Skin of body (tissue), 2 donors: ENCODE results near the gene SIRPA. TPM values are rescaled to one million over a fixed set of nuclear protein-coding genes. Genes with fewer than 3 reads are reported as not detected.

ENCODE experiments used
- DNase-seq: peaks from one replicate; lab custom pipeline; 2025; lab: John Stamatoyannopoulos, UW
- total RNA-seq: library from RNA; depleted of rRNA; stranded (reverse); fragments of >200 nt; gene quantifications from one replicate; pipeline ENCODE4 v1.2.3, GENCODE V29; 2014

Gene SIRPA
- 16.4 TPM for total RNA-seq

DNA sequence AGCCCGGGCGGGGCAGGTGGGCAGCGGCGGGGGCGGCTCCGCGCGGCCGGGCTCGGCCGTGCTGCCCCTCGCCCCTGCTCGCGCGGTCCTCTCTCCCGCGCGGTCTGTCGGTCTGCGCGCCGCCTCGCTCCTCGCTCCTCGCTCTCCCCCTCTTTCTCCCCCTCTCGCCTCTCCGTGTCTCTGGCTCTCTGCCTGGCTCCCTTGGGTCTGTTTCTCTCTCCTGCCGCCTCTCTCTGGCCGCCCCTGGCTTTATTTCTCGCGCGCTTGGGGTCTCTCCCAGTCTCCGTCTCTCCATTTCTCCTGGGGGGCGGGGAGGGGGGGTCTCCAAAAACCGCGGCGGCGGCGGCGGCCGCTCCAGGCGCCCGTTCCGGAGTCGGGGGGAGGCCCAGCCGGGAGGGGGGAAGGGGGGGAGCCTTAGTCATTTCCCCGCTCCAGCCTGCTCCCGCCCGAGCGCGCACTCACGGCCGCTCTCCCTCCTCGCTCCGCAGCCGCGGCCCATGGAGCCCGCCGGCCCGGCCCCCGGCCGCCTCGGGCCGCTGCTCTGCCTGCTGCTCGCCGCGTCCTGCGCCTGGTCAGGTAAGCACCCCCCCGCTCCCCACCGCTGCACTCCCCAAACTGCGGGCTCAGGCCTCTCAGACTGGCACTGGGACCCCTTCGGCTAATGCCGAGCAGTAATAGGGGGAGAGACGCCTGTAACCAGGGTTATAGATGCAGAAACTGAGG is at the start of gene SIRPA:
Gene SIRPA, plus strand, starts transcription at position 457 of the 723 bp plus-strand sequence. Its CDS starts 41 bp downstream, at position 498.
- peak; percentile 64 for DNase-seq

GRCh38 chr20:1845701-1846100 is 49.5 kb upstream of the SIRPA start:
- no peak for DNase-seq

- no peak for DNase-seq
Measured at GRCh38 chr20:1846341-1846740, 48.9 kb upstream of the SIRPA start.

DNA sequence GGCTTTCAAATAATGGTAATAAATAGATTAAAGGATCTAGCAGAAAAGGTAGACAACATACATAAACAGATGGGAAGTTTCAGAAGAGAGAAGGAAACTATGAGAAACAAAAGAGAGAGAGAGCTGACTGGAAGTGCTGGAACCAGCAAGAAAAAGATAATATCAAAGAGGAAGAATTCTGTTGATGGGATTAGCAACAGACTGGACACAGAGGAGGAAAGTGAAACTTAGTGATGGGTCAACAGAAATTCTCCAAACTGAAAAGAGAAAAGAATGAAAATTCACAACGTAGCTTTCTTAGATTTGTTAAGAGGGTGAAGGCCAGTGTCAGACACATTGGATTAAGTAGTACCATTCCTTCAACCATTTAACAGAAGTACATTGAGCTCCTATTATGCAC is 48.3 kb upstream of the SIRPA start:
- no peak for DNase-seq

- no peak for DNase-seq
Measured at GRCh38 chr20:1847780-1848179, 47.4 kb upstream of the SIRPA start.

- DNase-seq, result no peak
Measured at GRCh38 chr20:1848373-1848772, 46.8 kb upstream of the SIRPA start.

DNA sequence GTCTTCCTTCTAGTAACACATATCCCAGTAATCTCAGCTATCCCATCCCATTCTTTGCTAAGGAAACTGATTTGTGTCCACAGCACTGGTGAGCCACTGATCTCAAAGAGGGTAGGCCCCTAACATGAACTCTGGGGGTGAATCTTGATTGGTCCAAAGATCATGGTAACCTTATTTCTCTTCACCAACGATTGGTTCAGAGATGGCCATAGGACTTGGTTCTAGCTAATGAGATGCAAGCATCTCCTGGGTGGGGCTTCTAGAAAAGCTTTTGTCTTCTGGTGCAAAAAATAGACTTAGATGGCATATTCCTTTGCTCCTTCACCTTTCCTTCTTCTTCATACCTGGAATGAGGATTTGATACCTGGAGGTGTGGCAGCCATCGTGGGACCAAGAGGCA is 43.8 kb upstream of the SIRPA start:
- no peak for DNase-seq

GRCh38 chr20:1853473-1853872 is 41.7 kb upstream of the SIRPA start:
- DNase-seq, result no peak

DNA sequence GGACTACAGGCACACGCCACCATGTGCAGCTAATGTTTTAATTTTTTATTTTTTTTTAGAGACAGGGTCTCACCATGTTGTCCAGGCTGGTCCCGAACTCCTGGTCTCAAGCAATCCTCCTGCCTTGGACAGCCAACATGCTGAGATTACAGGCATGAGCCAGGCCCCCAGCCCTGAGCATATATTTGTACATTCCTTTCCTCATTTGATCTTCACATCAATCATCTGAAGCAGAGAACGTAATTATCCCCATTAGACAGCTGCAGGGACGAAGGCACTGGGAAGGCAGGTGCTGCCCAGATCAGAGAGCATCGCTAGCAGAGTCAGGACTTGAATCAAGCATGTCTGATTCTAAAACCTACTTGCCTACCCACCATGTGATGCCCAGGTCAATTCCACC is 41.0 kb upstream of the SIRPA start:
- DNase-seq, result no peak

DNA sequence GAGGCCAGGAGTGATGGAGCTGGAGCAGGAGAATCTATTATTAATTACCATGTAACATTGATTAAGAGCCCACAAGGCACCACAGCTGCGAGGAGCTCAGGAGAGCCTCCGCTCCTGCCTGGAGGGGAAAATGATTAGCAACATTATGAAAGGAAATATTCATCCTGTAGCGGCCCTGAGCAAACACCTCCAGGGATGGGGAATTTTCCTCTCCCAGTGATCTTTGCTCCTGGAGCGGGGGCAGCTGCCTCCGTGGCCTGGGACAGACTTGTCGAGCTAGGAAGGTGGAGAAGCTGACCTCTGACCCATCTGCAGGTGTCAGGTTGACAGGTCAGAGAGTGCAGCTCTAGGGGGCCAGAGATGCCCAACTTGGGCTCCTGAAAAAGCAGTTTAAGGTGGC is 40.1 kb upstream of the SIRPA start:
- DNase-seq, result no peak

GRCh38 chr20:1855690-1856089 is 39.5 kb upstream of the SIRPA start:
- DNase-seq, result no peak

DNA sequence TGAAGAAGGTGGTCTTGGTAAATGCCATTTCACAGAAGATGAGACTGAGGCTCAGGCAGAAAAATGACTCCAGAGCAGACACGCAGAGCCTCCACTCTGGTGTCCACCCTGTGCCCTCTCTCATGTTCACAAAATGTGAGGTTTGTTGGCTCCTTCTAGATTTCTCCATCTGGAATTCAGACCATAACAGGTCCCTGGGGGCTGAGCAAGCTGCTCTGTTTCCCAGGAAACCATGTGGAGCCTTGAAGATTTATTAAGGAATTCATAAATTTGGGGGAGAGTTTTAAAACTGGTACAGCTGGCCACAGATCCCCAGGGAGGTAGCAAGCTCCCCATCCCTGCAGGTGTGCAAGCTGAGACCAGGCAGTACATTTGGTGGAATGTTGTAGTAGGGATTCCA is 38.8 kb upstream of the SIRPA start:
- DNase-seq, result no peak

DNA sequence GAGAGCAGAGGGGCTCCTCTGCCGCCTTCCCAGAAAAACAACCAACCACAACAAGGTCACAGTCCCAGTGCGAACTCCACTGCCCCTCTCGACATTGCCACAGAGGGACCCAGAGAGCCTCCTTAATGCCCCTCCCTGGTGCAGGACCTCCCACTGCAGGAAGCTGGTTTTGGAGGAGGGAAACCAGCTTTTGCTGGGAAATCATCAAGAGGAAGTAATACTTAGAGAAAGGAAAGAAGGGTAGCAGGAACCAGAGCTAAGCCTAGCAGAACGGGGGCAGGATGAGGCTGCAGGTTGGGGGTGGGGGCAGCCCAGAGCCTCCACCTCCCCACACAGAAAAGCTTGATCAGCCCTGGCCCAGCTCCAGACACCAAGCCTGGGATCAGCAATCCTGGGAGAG is 37.7 kb upstream of the SIRPA start:
- DNase-seq, result no peak

DNA sequence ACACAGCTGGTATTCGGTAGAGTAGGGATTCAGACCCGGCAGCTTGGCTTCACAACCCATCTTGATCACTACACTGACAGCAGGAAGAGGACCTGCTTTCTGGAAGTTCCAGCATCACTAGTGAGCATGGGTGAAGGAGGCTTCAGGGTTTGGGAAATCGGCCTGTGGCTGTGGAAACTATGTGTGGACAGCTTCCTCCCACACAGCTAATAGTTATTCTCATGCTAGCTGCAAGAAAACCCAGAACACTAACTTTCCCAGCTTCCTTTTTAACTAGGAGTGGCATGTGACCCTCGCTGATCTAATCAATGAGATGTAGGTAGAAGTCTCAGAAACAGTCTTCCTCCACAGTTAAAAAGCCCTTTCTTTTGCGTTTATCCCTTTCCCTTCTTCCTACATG is 36.3 kb upstream of the SIRPA start:
- DNase-seq, result no peak

DNA sequence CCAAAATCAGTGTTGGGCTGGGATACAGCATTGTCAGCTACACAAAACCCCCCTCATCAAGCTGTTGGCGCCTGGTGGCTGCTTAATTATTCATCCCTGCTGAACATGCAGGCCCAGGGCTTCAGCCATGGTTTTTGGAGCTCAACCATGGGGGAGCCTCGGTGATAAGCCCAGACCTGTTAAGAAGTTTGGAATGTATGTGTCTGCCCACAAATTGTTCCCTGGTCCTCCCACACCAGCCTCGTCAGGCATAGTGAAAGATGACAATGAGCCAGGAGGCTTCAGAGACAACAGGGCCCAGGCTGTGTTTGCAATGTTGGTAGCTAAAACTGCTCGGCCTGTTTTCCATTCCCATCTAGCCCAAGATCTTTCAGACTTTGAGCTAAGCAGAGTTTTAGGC is 34.8 kb upstream of the SIRPA start:
- DNase-seq, result no peak

DNA sequence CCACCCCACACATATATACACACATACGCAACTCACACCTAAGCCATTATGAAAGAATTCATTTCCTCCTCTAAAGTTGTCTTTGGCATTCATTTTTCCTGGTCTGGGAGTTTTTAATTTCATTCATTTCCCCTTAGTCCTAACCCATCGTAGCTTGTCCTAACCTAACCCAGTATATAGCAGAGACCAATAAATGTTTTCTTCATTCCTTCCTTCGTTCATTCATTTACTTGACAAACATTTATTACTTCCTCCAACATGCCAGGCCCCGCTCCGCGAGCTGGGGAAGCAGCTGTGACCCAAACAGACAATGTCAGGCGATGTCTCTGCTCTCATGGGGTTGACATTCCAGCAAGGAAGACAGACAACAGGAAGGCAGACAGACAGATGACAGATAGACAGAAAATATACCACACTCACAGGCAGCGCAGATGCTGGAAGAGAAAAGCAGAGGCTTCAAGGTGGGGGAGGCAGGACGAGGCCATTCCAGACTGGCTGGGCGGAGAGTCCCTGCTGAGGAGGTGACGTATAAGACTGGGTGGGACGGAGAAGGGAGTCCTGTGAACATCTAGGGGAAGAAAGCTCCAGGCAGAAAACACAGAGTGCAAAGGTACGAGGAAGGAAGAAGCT is 33.7 kb upstream of the SIRPA start:
- DNase-seq, result peak; percentile 42

DNA sequence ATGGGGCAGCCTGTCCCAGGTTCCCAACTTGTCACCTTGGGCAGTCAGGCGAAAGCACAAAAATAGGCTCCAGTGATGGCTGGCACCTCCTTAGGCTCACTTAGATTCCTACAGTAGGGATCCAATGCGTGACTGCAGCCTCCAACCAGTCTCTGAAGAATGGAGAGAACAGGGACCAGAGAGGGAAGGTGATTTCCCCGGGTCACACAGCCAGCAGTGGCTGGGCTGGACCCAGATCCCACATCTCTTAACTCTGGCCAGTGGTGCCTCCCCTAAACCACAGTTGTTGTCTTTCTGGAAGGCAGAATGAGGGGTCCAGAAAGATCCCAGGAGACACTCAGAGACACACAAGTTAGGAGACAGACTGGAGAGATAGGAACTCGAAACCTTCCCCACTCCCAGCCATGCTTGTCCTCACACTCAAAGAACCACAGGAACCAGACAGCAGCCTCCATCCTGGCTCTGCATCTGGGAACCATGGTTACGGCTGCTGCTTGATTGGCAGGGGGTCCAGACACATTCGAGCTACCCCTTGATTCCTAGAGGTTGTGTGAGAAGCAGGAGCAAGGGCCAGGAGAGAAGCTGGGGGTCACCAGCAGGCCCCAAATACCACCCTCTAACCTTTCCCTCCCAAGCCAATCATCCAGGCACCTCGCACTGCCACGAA is 33.1 kb upstream of the SIRPA start:
- DNase-seq, result no peak

GRCh38 chr20:1862663-1863053 is 32.5 kb upstream of the SIRPA start:
- peak; percentile 74 for DNase-seq

- DNase-seq, result no peak
Measured at GRCh38 chr20:1863296-1863695, 31.9 kb upstream of the SIRPA start.

DNA sequence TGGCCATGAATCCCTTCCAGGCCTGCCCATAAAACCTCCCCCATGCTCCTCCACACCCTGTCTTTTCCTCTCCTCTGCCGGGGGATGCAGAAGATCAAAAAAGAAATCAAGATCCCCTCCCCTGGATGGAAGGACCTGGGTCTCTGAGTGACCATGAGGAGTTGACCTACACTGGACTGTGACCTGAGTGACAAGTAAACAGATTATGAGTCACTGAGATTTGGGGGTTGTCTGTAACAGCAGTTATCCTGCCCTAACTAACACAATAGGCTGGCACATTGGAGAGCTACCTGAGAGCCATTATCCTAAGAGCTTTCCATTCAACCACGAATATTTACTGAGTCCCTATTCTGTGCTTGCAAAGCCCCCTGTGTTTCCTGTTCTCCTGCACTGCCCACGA is 28.4 kb upstream of the SIRPA start:
- DNase-seq, result no peak

DNA sequence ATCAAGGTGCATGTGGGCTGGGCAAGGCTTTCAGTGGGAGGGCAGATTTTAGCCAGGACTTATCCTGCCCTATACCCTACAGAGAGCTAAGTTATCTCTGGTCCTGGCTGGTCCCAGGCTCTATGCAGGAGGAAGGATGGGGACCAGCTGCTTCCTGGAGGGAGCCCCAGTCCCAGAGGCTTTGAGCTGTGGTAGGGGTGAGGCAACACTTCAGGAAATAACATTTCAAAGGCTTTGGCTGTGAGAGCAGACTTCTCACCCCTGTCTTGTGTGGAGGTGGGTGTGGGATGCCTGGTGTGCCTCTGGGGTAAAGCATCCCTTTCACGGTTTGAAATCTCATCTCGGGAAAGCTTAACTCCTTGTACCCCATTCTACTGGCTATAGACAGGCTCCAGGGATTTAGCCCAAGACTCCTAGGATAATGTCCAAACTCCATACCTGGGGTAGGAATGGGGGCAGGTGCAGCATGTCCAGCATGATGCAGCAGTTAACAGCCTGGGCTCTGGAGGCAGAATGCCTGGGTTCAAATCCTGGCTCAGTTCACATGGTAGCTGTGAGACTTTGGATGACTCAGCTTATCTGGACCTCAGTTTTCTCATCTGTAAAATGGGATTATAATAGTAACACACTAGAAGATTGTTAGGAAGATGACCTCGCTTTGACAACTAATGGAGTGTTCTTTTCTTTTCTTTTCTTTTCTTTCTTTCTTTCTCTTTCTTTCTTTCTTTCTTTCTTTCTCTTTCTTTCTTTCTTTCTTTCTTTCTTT is 27.5 kb upstream of the SIRPA start:
- no peak for DNase-seq

DNA sequence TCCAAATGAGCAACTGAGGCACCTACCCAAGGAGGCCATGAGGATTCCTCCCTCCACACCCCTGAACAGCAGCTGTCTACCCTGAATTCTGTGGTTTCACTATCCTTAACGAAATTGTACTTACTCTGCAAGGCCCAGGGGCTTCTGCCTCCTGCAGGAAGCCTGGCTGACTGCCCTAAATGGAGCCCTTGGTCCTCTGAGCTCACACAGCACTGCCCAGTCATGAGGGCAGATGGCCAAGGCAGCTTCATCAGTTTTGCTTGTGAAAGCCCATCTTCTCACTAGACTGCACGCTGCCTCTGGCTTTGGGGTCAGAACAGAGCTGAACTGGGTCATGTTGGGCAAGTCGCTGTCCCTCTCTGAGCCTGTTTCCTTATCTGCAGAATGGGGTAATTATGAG is 26.4 kb upstream of the SIRPA start:
- DNase-seq, result no peak
